PC-9 (cell line): ENCODE results near the gene PRKG1.

ENCODE experiments used
- EZH2 ChIP-seq: fragments of 200-600 bp; sonication (generic); IDR thresholded peaks from 2 replicates; pipeline ENCODE4 v1.8.0; 2017; ENCODE audit warnings: antibody characterized with exemption, low read depth
- TF ChIP-seq, protein P1 (sequence below): fragments of 200-600 bp; sonication (generic); conservative IDR thresholded peaks from 2 replicates; pipeline ENCODE4 v1.6.1; 2017; ENCODE audit warnings: mixed run types, antibody characterized with exemption, mild to moderate bottlenecking, moderate library complexity

DNA sequence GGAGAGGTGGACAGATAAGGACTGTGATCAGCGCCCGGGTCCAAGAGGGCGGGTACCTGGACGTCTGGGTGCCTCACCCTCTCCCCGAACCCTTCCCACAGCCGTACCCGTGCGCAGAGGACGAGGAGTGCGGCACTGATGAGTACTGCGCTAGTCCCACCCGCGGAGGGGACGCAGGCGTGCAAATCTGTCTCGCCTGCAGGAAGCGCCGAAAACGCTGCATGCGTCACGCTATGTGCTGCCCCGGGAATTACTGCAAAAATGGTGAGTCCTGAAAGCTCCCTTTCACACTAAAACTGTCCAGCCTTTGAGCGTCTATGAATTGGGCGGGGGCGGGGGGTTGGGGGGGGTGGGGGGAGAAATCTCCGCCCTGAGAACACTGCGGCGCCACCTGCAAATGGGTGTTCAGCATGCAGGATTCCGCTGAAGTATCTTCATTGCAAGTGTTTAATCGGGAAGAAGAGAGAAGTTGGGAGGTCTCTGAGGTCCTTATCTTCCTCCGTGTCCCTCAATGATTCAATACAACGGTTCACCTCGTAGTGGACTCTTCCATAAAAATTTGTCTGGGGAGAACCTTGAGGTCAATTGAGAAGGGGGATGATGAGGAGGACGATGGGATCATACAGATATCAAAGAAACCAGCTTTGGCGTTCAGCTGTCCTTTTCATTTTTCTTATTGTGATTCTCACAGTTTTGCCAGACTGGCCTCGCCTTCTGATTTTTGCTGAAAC is 1240.7 kb downstream of the PRKG1 start:
- TF ChIP-seq, protein P1, sequence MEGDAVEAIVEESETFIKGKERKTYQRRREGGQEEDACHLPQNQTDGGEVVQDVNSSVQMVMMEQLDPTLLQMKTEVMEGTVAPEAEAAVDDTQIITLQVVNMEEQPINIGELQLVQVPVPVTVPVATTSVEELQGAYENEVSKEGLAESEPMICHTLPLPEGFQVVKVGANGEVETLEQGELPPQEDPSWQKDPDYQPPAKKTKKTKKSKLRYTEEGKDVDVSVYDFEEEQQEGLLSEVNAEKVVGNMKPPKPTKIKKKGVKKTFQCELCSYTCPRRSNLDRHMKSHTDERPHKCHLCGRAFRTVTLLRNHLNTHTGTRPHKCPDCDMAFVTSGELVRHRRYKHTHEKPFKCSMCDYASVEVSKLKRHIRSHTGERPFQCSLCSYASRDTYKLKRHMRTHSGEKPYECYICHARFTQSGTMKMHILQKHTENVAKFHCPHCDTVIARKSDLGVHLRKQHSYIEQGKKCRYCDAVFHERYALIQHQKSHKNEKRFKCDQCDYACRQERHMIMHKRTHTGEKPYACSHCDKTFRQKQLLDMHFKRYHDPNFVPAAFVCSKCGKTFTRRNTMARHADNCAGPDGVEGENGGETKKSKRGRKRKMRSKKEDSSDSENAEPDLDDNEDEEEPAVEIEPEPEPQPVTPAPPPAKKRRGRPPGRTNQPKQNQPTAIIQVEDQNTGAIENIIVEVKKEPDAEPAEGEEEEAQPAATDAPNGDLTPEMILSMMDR = no peak
- no peak for TF ChIP-seq EZH2
